ENCODE measurements around the gene WDR86.

- TF ChIP-seq, protein P1, sequence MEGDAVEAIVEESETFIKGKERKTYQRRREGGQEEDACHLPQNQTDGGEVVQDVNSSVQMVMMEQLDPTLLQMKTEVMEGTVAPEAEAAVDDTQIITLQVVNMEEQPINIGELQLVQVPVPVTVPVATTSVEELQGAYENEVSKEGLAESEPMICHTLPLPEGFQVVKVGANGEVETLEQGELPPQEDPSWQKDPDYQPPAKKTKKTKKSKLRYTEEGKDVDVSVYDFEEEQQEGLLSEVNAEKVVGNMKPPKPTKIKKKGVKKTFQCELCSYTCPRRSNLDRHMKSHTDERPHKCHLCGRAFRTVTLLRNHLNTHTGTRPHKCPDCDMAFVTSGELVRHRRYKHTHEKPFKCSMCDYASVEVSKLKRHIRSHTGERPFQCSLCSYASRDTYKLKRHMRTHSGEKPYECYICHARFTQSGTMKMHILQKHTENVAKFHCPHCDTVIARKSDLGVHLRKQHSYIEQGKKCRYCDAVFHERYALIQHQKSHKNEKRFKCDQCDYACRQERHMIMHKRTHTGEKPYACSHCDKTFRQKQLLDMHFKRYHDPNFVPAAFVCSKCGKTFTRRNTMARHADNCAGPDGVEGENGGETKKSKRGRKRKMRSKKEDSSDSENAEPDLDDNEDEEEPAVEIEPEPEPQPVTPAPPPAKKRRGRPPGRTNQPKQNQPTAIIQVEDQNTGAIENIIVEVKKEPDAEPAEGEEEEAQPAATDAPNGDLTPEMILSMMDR (optimal IDR thresholded peaks at IDR 0.05 in 1 of 3, IDR thresholded peaks at IDR 0.05 in 1 of 3, conservative IDR thresholded peaks at IDR 0.05 in 1 of 3; ENCODE audit: extremely low read depth in 1 of 3, insufficient read depth in 2 of 3, low read length in 3 of 3), result no peak
- TF ChIP-seq EZH2 (IDR thresholded peaks at IDR 0.05; ENCODE audit: low read length), result no peak
Measured at GRCh38 chr7:151379193-151379520, 30.7 kb downstream of the WDR86 start.
